RKO (cell line): ENCODE results near the gene KBTBD2.
"Not testable (repeated sequence)": the region's sequence is repeated elsewhere in the genome, so short reads cannot be mapped to it uniquely, and the experiment has no call there.

Experiments
- DNase-seq: peaks from one replicate; pipeline ENCODE4 v3.0.0-alpha.2; 2016; ENCODE audit warnings: low spot score

Gene KBTBD2

DNA sequence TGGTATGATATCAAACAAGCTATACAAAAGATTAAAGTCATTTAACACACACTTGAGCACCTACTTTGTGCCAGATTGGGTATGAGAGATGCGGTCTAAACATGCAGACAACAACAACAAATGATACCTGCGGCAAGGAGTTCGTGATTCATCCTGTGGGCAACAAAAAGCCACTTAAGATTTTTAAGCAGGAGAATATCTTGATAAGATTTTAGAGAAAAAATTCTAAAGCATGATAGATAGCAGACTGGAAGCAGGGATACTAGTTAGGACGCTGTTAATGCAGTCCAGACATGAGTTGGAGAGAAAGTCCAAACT lies 1.6 kb upstream of the KBTBD2 start:
- no peak for DNase-seq

GRCh38 chr7:32892521-32893206 lies 1.1 kb upstream of the KBTBD2 start:
- peak; percentile 87 for DNase-seq

- peak; percentile 97 for DNase-seq
Measured at GRCh38 chr7:32891800-32892520, 400 bp upstream of the KBTBD2 start.

- DNase-seq, result no peak
Measured at GRCh38 chr7:32890793-32891042, 842 bp downstream of the KBTBD2 start.

- peak; percentile 83 for DNase-seq
Measured at GRCh38 chr7:32890010-32890792, 1.4 kb downstream of the KBTBD2 start.

DNA sequence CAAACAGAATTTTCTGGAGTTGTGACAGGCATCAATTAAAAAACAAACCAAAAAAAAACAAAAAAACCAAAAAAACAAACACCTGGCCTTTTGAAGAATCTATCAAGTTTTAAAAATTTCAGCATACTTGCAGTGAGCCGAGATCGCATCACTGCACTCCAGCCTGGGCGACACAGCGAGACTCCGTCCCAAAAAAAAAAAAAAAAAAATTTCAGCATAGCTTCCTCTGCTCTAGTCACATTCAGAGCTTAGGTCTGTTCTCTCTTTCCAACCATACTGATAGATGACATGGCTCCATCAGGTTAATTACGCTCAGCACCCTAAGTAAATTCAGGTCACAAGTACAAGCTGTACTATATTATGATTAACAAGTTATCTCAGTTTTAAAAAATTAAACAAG lies 3.1 kb downstream of the KBTBD2 start:
- DNase-seq, result no peak

GRCh38 chr7:32887395-32887794 lies 4.2 kb downstream of the KBTBD2 start:
- no peak for DNase-seq

GRCh38 chr7:32881074-32881982 lies 10.2 kb downstream of the KBTBD2 start:
- no peak for DNase-seq

- DNase-seq, result peak; percentile 78
Measured at GRCh38 chr7:32879460-32879859, 12.1 kb downstream of the KBTBD2 start.

DNA sequence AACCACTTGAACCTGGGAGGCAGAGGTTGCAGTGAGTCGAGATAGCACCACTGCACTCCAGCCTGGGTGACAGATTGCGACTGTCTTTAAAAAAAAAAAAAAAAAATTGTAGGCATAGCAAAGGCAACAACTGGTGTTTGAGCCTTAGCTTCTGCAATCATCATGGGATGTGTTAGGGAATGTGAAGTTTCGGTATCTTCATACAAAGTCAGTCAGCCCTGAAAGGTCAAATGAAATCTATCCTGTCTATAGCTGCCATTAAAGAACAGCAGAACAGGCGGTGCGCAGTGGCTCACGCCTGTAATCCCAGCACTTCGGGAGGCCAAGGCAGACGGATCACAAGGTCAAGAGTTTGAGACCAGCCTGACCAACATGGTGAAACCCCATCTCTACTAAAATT lies 13.5 kb downstream of the KBTBD2 start:
- DNase-seq, result not testable (repeated sequence)

DNA sequence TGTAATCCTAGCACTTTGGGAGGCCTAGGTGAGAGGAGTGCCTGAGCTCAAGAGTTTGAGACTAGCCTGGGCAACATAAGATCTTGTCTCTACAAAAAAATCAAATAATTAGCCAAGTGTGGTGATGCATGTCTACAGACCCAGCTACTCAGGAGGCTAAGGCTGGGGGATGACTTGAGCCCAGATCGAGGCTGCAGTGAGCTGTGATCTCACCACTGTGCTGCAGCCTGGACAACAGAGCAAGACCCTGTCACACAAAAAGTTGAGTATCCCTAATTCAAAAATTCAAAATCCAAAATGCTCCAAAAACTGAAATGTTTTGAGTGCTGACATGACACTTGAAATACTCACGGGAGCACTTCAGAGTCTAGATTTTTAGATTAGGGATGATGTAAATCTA lies 19.1 kb downstream of the KBTBD2 start:
- DNase-seq, result no peak

DNA sequence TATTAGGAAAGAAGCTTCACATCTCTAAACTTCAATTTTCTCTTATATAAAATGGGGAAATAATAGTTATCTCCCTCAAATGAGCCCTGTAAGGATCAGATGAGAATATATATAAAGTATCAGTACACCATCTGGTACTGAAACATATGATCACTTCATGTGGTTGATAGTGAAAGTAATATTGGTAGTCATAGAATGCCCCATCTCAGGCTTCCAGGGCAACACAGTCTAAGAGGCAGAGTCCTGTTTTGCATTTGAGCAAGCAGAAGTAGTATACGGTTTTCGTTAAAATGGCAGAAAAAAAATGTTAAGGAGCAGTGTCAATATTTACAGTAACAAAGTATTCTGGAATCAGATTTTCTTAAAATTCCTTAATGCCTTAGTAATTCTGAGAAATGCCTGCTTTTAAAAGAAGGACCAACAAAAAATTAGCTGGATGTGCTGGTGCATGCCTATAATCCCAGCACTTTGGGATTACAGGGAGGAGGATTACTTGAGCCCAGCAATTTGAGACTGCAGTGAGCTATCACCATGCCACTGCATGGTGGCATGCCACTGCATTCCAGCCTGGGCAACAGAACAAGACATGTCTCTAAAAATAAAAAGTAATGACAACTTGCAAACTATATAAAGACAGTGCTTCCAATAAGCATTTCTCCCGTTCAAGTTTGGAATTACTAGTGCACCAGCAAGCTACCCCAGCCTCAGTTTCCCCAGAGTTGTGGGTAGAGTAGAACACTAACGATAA lies 19.8 kb downstream of the KBTBD2 start:
- no peak for DNase-seq

GRCh38 chr7:32870298-32870697 lies 21.3 kb downstream of the KBTBD2 start:
- no peak for DNase-seq

GRCh38 chr7:32869716-32870115 lies 21.8 kb downstream of the KBTBD2 start:
- DNase-seq, result no peak

- DNase-seq, result no peak
Measured at GRCh38 chr7:32868116-32868515, 23.4 kb downstream of the KBTBD2 start.

DNA sequence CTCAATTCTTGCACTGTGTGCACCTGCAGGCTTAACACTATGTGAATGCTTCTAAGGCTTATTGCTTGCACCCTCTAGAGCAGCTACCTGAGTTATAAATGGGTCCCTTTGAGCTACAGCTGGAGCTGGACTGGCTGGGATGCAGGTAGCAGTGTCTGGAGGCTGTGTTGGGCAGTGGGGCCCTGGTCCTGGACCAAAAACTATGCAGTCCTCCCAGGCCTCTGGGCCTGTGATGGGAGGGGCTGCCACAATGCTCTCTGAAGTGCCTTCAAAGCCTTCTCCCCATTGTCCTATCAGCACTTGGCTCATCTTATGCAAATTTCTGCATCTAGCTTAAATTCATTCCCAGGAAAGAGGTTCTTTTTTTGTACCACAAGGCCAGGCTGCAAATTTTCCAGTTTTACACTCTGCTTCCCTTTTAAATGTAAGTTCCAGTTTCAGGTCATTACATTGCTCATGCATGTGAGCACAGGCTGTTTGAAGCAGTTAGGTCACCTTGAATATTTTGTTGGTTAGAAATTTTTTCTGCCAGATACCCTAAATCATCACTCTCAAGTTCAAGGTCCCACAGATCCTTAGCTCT lies 26.0 kb downstream of the KBTBD2 start:
- DNase-seq, result no peak

DNA sequence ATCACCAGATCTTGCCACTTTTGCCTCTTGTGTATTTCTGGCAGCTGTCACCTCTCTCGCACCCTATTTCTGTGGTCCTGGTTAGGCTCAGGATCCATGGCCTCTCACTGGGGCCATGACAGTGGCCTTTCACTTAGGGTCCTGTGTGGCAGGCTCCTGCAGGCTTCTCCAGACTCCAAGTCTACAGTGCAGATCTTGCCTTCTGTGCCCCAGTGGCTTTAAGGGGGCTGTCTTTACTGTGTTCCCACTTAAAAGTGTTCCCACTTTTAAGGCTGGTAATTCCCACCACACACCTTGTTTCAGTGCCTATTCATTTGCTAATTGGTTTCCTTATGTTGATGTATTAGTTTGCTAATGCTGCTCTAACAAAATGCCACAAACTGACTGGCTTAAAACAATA lies 27.7 kb downstream of the KBTBD2 start:
- DNase-seq, result not testable (repeated sequence)

DNA sequence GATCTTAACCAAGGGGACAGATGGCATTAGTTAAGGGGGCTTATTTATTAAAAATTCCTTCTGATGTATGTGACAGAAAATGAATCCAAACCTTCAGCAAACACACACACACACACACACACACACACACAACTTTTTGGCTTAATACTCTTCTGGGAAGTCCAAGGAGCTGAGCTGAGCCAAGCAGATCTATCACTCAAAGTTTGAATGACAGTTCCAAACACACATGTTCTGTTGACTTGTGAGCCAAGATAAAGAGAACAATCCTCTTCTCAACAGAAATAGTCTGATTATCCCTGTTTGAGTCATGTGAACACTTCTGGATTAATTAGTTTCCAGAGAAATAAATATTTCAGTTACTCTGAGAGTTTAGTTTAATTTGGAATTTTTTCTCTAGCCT lies 31.5 kb downstream of the KBTBD2 start:
- no peak for DNase-seq

GRCh38 chr7:32858648-32859047 lies 32.9 kb downstream of the KBTBD2 start:
- no peak for DNase-seq

DNA sequence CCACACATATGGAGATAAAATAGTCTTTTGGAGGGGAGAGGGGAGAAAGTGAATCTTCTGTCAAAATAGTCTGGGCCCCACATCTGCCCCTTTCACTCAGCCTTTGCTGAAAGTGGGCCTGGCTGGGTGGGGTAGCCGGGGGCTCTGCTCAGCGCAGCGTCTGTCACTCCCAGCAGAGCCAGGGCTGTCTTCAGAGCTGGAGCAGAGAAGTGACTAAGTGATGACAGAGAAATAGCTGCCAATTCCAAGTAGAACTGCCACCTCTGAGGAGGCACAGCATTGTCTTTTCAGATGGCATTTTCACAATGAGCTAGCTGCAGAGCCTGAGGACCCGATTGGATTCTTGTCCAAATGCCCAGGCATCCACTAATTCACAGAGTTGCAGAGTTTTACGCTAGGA lies 34.5 kb downstream of the KBTBD2 start:
- DNase-seq, result not testable (repeated sequence)
